ENCODE measurements around the gene LAMA3. TPM values are rescaled to one million over a fixed set of nuclear protein-coding genes. Genes with fewer than 3 reads are reported as not detected.

The LAMA3 gene
- total RNA-seq, 1 experiment from 2014 or later = 5.6 TPM

DNA sequence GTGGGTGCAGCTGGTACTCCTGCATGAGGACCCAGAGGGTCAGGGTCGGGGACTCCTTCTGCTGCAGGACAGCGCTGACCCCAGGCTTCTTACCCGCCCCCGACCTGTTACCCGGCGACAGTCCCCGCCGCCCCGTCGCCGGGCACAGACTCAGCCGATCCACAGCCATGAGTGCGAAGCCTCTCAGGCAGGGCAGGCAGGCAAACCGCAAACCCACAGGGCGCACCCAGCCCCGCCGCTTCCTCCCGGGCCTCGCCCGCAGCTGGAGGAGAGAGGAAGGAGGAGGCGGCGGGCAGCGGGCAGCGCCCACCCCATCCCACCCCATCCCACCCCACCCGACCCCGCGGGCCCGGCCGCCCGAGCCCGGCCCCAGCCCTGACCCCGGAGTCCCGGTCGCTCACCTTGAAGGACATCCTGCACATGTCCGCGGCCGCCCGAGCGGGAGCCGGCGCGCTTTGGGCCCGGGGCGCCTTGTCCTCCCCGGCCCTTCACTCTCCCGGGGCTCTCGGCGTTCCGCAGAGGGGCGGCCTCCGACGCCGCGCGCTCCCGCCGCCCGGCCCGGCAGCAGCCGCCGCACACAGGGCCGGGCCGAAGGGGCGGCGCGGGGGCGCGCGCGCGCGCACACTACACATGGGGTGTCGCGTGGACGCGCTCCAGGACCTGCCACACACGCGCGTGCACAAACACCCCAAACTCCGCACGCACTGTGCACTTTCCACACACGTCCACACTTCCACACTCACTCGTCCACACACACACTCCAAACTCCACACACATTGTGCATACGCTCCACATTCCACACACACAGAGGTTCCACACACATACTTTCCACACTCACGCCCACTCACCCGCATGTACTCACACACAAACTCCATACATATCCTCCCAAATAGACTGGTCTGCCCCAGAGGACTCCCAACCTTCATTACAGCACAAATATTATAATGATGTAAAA lies 26.7 kb upstream of the LAMA3 start, which contains the start of gene ANKRD29:
Gene ANKRD29, minus strand, starts transcription at position 603 of the 955 bp plus-strand sequence. Its CDS starts 181 bp downstream, at position 422.
- ChIA-PET CTCF (interaction anchor here (0.6 to 1.5 kb wide), 2 partner anchors 41 to 147 kb away, joined by 3 to 5 read pairs; no protein-coding TSS in a partner anchor), RAD21 (ENCODE audit: low non-redundant PET in 1 of 2, low total read pairs in 2 of 2, uncharacterized antibody in 2 of 2, unreplicated experiment in 2 of 2) (interaction anchor here in 1 of 2 experiments (0.6 kb wide), 1 partner anchor 41 kb away, joined by 3 read pairs; no protein-coding TSS in a partner anchor), POLR2A (no interaction called here)
- intact Hi-C loops (cut with micrococcal nuclease) = no loop called here
- Histone ChIP-seq H3K4me2 (ENCODE audit: low read length) (peak within 1 kb of the TSS; percentile 99), H3K4me3 (replicated peaks in 1 of 2; ENCODE audit: low read depth in 1 of 2, low read length in 2 of 2) (peak within 1 kb of the TSS; percentile 41 to 63), H3K4me1 (ENCODE audit: control insufficient read depth in 1 of 2, insufficient read depth in 2 of 2, low read length in 2 of 2) (peaks cover 3 to 16% of the 10 kb centered on the region in 2 experiments; a peak in 2 of 4 replicates), H3K36me3 (ENCODE audit: control insufficient read depth in 1 of 2, insufficient read depth in 2 of 2, low read length in 2 of 2) (no peaks in the 10 kb centered on the region), H3K27me3 (ENCODE audit: insufficient read depth, low read length) (no peaks in the 10 kb centered on the region), H3K9me2 (ENCODE audit: insufficient read depth) (no peaks in the 10 kb centered on the region), H3K9me3 (ENCODE audit: control insufficient read depth in 1 of 2, insufficient read depth in 1 of 2, low read depth in 1 of 2, low read length in 2 of 2) (no peaks in the 10 kb centered on the region), H4K20me1 (ENCODE audit: insufficient read depth) (no peaks in the 10 kb centered on the region), H2AFZ (ENCODE audit: low read depth, low read length, poor library complexity, severe bottlenecking) (peak within 1 kb of the TSS; percentile 97), H3K27ac (ENCODE audit: low read depth, low read length) (no peak within 1 kb of the TSS), H3K9ac (ENCODE audit: low read length) (peak within 1 kb of the TSS; percentile 57), H3K79me2 (ENCODE audit: insufficient read depth, low read length) (no peaks in the 10 kb centered on the region)
- DNase-seq (ENCODE audit: low read depth, low spot score) (no peak), ATAC-seq (peak; percentile 82)
- TF ChIP-seq, protein P1, sequence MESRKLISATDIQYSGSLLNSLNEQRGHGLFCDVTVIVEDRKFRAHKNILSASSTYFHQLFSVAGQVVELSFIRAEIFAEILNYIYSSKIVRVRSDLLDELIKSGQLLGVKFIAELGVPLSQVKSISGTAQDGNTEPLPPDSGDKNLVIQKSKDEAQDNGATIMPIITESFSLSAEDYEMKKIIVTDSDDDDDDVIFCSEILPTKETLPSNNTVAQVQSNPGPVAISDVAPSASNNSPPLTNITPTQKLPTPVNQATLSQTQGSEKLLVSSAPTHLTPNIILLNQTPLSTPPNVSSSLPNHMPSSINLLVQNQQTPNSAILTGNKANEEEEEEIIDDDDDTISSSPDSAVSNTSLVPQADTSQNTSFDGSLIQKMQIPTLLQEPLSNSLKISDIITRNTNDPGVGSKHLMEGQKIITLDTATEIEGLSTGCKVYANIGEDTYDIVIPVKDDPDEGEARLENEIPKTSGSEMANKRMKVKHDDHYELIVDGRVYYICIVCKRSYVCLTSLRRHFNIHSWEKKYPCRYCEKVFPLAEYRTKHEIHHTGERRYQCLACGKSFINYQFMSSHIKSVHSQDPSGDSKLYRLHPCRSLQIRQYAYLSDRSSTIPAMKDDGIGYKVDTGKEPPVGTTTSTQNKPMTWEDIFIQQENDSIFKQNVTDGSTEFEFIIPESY (IDR thresholded peaks at IDR 0.05; ENCODE audit: extremely low read depth, insufficient replicate concordance, low read length) = no peak
- TF ChIP-seq ZFX (IDR thresholded peaks at IDR 0.05) = peak; percentile 24; the same call in 1 of the 2 replicates
- TF ChIP-seq POLR2AphosphoS5 (IDR thresholded peaks at IDR 0.05; ENCODE audit: low read depth, low read length) = no peak
- TF ChIP-seq, protein P2, sequence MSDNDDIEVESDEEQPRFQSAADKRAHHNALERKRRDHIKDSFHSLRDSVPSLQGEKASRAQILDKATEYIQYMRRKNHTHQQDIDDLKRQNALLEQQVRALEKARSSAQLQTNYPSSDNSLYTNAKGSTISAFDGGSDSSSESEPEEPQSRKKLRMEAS (IDR thresholded peaks at IDR 0.05) = peak; percentile 39
- TF ChIP-seq EGR1 (IDR thresholded peaks at IDR 0.05; ENCODE audit: low read depth) = peak; percentile 56
- TF ChIP-seq EZH2 (IDR thresholded peaks at IDR 0.05) = no peak
- no TSS peak for BruUV-seq (replicated peaks)

All from HCT116 (cell line).